ENCODE data around the gene FANCC. TPM values are rescaled to one million over a fixed set of nuclear protein-coding genes. Genes with fewer than 3 reads are reported as not detected.
A peak's percentile ranks its signal among the peaks of the same experiment; 100 is the strongest.

FANCC gene
- polyA plus RNA-seq, 1 of the 3 experiments (the other 2 are of a cell fraction): 3.5 TPM

DNA sequence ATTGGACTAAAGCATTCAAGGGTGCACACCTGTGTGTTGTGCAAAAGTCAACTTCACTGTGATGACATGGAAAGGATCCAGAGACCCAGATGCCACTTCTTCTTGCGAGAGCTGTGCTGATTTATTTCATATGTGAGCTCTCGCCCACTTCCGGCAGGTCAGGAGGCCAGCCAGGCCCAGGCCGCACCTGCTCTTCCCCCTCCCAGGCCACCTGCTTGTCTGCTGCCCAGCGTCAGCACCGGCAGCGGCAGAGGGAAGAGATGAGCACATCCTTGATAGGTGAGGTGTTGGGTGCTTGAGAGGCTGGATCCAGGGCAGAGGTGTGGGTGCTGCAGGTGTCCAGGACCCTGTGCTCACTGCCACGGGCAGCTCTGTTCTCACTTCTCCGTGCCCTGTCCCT, 242.9 kb downstream of the FANCC start:
- POLR2A ChIA-PET: no interaction called here
- peaks cover 100% of the 10 kb centered on the region for H3K79me2 ChIP-seq (ENCODE audit: insufficient read depth)
- H3K27ac ChIP-seq (ENCODE audit: low read depth in 2 of 2, low read length in 1 of 2): peak overlapping the region in 1 of 2 experiments; percentile 16; a peak in 1 of 4 replicates
- no peak for DNase-seq
- H3K36me3 ChIP-seq (replicated peaks in 1 of 2; ENCODE audit: control insufficient read depth in 1 of 2, insufficient read depth in 2 of 2, low read length in 1 of 2): peaks cover 46 to 80% of the 10 kb centered on the region in 2 experiments
- H3F3A ChIP-seq (replicated peaks; ENCODE audit: insufficient read depth): peaks cover under 1% of the 10 kb centered on the region
- no peak overlapping the region for H3K4me3 ChIP-seq (ENCODE audit: low read depth in 2 of 2, low read length in 1 of 2)
- H3K27me3 ChIP-seq (ENCODE audit: insufficient read depth): no peaks in the 10 kb centered on the region
- CTCF ChIA-PET: interaction anchor here (1.2 to 1.5 kb wide), 2 partner anchors 21 to 51 kb away, joined by 3 read pairs; no protein-coding TSS in a partner anchor
- H3K4me2 ChIP-seq: no peak overlapping the region
- TF ChIP-seq, protein P1, sequence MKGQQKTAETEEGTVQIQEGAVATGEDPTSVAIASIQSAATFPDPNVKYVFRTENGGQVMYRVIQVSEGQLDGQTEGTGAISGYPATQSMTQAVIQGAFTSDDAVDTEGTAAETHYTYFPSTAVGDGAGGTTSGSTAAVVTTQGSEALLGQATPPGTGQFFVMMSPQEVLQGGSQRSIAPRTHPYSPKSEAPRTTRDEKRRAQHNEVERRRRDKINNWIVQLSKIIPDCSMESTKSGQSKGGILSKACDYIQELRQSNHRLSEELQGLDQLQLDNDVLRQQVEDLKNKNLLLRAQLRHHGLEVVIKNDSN (IDR thresholded peaks at IDR 0.05; ENCODE audit: borderline replicate concordance, low read depth): no peak
- TF ChIP-seq, protein P2, sequence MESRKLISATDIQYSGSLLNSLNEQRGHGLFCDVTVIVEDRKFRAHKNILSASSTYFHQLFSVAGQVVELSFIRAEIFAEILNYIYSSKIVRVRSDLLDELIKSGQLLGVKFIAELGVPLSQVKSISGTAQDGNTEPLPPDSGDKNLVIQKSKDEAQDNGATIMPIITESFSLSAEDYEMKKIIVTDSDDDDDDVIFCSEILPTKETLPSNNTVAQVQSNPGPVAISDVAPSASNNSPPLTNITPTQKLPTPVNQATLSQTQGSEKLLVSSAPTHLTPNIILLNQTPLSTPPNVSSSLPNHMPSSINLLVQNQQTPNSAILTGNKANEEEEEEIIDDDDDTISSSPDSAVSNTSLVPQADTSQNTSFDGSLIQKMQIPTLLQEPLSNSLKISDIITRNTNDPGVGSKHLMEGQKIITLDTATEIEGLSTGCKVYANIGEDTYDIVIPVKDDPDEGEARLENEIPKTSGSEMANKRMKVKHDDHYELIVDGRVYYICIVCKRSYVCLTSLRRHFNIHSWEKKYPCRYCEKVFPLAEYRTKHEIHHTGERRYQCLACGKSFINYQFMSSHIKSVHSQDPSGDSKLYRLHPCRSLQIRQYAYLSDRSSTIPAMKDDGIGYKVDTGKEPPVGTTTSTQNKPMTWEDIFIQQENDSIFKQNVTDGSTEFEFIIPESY (IDR thresholded peaks at IDR 0.05; ENCODE audit: borderline replicate concordance, low read depth): no peak
- no peak for TF ChIP-seq MXI1 (IDR thresholded peaks at IDR 0.05; ENCODE audit: low read depth, low read length)
- no peak for TF ChIP-seq EP300 (IDR thresholded peaks at IDR 0.05; ENCODE audit: borderline replicate concordance in 1 of 2, low read depth in 1 of 2, low read length in 1 of 2)
- no peak for TF ChIP-seq TEAD4 (IDR thresholded peaks at IDR 0.05; ENCODE audit: borderline replicate concordance, insufficient read depth)
- no peak for TF ChIP-seq RXRA (IDR thresholded peaks at IDR 0.05; ENCODE audit: borderline replicate concordance, low read depth)
- TF ChIP-seq SIN3A (IDR thresholded peaks at IDR 0.05; ENCODE audit: borderline replicate concordance, low read depth, low read length): no peak
- TF ChIP-seq ELF1 (IDR thresholded peaks at IDR 0.05): no peak
- TF ChIP-seq, protein P3, sequence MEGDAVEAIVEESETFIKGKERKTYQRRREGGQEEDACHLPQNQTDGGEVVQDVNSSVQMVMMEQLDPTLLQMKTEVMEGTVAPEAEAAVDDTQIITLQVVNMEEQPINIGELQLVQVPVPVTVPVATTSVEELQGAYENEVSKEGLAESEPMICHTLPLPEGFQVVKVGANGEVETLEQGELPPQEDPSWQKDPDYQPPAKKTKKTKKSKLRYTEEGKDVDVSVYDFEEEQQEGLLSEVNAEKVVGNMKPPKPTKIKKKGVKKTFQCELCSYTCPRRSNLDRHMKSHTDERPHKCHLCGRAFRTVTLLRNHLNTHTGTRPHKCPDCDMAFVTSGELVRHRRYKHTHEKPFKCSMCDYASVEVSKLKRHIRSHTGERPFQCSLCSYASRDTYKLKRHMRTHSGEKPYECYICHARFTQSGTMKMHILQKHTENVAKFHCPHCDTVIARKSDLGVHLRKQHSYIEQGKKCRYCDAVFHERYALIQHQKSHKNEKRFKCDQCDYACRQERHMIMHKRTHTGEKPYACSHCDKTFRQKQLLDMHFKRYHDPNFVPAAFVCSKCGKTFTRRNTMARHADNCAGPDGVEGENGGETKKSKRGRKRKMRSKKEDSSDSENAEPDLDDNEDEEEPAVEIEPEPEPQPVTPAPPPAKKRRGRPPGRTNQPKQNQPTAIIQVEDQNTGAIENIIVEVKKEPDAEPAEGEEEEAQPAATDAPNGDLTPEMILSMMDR (IDR thresholded peaks at IDR 0.05): no peak
- TF ChIP-seq, protein P4, sequence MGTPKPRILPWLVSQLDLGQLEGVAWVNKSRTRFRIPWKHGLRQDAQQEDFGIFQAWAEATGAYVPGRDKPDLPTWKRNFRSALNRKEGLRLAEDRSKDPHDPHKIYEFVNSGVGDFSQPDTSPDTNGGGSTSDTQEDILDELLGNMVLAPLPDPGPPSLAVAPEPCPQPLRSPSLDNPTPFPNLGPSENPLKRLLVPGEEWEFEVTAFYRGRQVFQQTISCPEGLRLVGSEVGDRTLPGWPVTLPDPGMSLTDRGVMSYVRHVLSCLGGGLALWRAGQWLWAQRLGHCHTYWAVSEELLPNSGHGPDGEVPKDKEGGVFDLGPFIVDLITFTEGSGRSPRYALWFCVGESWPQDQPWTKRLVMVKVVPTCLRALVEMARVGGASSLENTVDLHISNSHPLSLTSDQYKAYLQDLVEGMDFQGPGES (IDR thresholded peaks at IDR 0.05; ENCODE audit: low read depth, low read length): no peak
- TF ChIP-seq EZH2phosphoT487 (IDR thresholded peaks at IDR 0.05; ENCODE audit: borderline replicate concordance, low read depth): no peak
- H3K9me2 ChIP-seq: no peaks in the 10 kb centered on the region
- H4K20me1 ChIP-seq (ENCODE audit: insufficient read depth): peaks cover 97% of the 10 kb centered on the region
- H2AFZ ChIP-seq (ENCODE audit: low read depth): no peak overlapping the region
- H3K4me1 ChIP-seq (ENCODE audit: control insufficient read depth in 1 of 2, insufficient read depth in 2 of 2, low read depth in 1 of 2, low read length in 1 of 2): peaks cover 0 to 80% of the 10 kb centered on the region in 2 experiments; a peak in 3 of 4 replicates
- 96% methylated on average over 9 of the region's 9 CpGs for WGBS (ENCODE audit: low lambda C conversion rate)
- H3K9ac ChIP-seq: no peak overlapping the region
- H3K9me3 ChIP-seq: no peaks in the 10 kb centered on the region
